Skeletal muscle cell (primary cell): ENCODE results near the gene PIK3IP1.

Experiments used
- DNase-seq: peaks from one replicate; pipeline ENCODE4 v3.0.0-alpha.2; 2010; ENCODE audit warnings: low read depth
- H3K4me3 ChIP-seq: 2 replicates; pipeline ENCODE4 v1.5.1; 2011; ENCODE audit warnings: low read depth, mild to moderate bottlenecking, control low read depth, low read length, moderate library complexity

Gene PIK3IP1

DNA sequence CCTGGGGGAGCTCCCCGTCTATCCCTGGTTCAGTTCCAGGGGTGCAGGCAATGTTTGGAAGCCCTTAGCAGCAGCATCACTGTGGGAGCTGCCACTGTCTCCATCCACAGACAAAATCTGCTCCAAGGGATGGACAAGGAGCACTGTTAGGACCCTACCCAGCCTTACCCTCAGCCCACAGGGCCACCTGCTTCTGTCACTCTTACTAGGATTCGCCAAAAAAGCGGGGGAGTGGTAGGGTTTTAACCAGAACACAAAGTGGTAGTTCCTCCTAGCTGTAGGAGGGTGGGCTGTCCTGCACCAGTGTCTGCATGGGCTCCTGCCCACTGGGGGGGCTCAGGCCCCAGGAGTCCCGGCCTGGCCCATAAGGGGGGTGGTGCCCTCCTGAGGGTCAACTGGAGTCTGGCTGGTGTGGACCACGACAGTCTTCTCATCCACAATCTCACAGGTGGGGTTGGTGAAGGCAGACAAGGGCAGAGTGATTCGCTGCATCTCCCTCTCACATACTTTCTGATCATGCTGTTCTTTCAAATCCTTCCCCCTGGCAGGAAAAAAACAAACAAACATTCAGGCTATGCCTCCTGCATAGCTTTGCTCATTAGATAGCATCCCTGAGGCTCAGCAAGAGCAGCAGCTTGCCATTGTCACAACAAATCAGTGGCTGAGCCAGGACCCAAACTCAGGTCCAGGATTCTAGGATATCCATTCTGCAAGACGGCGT, 9.4 kb downstream of the PIK3IP1 start:
- DNase-seq: no peak

DNA sequence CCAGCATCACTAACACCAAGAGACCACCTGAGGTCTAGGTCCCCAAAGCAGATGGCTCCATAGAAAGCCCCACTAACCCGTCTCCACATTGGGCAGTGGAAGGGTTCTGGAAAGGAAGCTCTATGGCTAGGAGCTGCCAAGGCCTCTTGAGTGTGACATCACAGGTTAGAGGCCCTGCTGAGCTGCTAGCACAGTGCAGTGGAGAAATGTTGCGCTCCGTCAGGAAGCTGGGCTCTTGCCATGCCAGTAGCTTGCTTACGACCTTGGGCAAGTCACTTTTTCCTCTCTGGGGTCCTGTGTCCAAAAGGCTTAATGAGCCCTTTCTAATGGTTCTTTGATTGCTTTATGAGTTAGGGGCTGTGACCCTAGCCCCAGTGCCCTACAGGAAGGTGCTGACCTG, 10.6 kb downstream of the PIK3IP1 start:
- no peak for DNase-seq
- H3K4me3 ChIP-seq: no peak overlapping the region

More for the DNA sequence above, 9.4 kb downstream of the PIK3IP1 start:
- no peak overlapping the region for H3K4me3 ChIP-seq

DNA sequence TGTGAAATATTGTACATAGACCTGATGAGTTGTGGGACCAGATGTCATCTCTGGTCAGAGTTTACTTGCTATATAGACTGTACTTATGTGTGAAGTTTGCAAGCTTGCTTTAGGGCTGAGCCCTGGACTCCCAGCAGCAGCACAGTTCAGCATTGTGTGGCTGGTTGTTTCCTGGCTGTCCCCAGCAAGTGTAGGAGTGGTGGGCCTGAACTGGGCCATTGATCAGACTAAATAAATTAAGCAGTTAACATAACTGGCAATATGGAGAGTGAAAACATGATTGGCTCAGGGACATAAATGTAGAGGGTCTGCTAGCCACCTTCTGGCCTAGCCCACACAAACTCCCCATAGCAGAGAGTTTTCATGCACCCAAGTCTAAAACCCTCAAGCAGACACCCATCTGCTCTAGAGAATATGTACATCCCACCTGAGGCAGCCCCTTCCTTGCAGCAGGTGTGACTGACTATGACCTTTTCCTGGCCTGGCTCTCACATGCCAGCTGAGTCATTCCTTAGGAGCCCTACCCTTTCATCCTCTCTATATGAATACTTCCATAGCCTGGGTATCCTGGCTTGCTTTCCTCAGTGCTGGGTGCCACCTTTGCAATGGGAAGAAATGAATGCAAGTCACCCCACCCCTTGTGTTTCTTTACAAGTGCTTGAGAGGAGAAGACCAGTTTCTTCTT, 12.3 kb downstream of the PIK3IP1 start:
- DNase-seq: no peak
- no peak overlapping the region for H3K4me3 ChIP-seq

DNA sequence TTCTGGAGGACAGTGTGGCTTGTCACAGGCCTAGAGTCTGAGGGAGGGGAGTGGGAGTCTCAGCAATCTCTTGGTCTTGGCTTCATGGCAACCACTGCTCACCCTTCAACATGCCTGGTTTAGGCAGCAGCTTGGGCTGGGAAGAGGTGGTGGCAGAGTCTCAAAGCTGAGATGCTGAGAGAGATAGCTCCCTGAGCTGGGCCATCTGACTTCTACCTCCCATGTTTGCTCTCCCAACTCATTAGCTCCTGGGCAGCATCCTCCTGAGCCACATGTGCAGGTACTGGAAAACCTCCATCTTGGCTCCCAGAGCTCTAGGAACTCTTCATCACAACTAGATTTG, 13.0 kb downstream of the PIK3IP1 start:
- DNase-seq: no peak

DNA sequence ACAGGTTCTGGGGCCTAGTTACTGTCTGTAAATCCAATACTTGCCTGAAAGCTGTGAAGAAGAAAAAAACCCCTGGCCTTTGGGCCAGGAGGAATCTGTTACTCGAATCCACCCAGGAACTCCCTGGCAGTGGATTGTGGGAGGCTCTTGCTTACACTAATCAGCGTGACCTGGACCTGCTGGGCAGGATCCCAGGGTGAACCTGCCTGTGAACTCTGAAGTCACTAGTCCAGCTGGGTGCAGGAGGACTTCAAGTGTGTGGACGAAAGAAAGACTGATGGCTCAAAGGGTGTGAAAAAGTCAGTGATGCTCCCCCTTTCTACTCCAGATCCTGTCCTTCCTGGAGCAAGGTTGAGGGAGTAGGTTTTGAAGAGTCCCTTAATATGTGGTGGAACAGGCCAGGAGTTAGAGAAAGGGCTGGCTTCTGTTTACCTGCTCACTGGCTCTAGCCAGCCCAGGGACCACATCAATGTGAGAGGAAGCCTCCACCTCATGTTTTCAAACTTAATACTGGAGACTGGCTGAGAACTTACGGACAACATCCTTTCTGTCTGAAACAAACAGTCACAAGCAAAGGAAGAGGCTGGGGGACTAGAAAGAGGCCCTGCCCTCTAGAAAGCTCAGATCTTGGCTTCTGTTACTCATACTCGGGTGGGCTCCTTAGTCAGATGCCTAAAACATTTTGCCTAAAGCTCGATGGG, 13.5 kb downstream of the PIK3IP1 start:
- no peak for DNase-seq
- no peak overlapping the region for H3K4me3 ChIP-seq

More for the DNA sequence above, 13.0 kb downstream of the PIK3IP1 start:
- no peak overlapping the region for H3K4me3 ChIP-seq

DNA sequence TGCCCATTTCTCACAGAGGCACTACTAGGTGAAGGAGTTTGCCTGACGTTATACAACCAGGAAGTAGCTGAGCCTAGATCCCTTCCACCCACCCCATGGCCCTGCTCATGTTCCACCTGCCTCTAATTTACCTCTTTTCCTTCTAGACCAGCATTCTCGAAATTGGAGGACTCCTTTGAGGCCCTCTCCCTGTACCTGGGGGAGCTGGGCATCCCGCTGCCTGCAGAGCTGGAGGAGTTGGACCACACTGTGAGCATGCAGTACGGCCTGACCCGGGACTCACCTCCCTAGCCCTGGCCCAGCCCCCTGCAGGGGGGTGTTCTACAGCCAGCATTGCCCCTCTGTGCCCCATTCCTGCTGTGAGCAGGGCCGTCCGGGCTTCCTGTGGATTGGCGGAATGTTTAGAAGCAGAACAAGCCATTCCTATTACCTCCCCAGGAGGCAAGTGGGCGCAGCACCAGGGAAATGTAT, 14.1 kb downstream of the PIK3IP1 start:
- no peak overlapping the region for H3K4me3 ChIP-seq
- no peak for DNase-seq

DNA sequence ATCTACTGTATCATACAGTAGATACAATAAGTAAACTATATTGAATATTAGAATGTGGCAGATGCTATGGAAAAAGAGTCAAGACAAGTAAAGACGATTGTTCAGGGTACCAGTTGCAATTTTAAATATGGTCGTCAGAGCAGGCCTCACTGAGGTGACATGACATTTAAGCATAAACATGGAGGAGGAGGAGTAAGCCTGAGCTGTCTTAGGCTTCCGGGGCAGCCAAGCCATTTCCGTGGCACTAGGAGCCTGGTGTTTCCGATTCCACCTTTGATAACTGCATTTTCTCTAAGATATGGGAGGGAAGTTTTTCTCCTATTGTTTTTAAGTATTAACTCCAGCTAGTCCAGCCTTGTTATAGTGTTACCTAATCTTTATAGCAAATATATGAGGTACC, 14.5 kb downstream of the PIK3IP1 start:
- H3K4me3 ChIP-seq: no peak overlapping the region
- DNase-seq: no peak

DNA sequence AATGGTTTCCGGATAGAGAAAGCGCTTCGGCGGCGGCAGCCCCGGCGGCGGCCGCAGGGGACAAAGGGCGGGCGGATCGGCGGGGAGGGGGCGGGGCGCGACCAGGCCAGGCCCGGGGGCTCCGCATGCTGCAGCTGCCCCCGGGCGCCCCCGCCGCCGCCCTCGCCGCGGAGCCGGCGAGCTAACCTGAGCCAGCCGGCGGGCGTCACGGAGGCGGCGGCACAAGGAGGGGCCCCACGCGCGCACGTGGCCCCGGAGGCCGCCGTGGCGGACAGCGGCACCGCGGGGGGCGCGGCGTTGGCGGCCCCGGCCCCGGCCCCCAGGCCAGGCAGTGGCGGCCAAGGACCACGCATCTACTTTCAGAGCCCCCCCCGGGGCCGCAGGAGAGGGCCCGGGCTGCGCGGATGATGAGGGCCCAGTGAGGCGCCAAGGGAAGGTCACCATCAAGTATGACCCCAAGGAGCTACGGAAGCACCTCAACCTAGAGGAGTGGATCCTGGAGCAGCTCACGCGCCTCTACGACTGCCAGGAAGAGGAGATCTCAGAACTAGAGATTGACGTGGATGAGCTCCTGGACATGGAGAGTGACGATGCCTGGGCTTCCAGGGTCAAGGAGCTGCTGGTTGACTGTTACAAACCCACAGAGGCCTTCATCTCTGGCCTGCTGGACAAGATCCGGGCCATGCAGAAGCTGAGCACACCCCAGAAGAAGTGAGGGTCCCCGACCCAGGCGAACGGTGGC, 15.7 kb downstream of the PIK3IP1 start:
- H3K4me3 ChIP-seq: no peak overlapping the region
- DNase-seq: no peak

DNA sequence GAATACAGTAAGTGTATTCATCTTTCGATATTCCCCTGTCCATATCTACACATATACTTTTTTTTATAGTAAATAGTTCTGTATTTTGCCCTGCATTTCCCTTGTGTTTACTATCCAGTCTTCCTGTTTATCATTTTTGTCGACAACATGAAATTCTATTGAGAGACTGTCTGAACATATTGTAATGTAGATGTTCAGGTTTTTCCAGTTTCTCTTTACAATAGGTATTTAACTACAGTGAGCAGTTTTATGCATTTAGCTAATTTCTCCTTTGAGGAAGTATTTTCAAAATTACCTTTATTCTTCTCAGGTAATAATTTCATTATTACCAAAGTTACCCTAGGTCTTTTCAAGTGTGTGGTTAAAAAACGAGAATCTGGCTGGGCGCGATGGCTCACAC, 16.7 kb downstream of the PIK3IP1 start:
- DNase-seq: no peak

DNA sequence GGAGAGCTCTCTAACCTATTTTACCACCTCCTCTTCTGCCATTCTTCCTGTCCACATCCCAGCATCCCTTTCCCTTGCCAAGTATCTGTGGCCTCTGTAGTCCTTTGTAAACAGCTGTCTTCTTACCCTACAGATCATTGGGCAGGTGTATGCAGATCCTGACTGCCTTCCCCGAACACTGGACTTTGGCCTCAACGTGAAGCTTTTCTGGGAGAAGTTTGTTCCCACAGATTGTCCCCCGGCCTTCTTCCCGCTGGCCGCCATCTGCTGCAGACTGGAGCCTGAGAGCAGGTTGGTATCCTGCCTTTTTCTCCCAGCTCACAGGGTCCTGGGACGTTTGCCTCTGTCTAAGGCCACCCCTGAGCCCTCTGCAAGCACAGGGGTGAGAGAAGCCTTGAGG, 17.3 kb downstream of the PIK3IP1 start:
- no peak overlapping the region for H3K4me3 ChIP-seq
- no peak for DNase-seq

More for the DNA sequence above, 16.7 kb downstream of the PIK3IP1 start:
- no peak overlapping the region for H3K4me3 ChIP-seq

DNA sequence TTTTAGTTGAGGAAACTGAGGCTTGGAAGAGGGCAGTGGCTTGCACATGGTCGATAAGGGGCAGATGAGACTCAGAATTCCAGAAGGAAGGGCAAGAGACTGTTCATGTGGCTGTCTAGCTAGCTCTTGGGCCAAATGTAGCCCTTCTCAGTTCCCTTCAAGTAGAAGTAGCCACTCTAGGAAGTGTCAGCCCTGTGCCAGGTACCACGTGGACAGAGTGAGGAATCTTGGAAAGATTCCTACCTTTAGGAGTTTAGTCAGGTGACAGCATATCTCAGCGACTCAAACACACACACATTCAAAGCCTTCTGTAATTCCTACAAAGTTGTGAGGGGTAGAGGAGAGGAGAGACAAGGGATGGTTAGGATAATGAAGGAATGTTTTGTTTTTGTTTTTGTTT, 18.3 kb downstream of the PIK3IP1 start:
- DNase-seq: no peak
- H3K4me3 ChIP-seq: no peak overlapping the region

DNA sequence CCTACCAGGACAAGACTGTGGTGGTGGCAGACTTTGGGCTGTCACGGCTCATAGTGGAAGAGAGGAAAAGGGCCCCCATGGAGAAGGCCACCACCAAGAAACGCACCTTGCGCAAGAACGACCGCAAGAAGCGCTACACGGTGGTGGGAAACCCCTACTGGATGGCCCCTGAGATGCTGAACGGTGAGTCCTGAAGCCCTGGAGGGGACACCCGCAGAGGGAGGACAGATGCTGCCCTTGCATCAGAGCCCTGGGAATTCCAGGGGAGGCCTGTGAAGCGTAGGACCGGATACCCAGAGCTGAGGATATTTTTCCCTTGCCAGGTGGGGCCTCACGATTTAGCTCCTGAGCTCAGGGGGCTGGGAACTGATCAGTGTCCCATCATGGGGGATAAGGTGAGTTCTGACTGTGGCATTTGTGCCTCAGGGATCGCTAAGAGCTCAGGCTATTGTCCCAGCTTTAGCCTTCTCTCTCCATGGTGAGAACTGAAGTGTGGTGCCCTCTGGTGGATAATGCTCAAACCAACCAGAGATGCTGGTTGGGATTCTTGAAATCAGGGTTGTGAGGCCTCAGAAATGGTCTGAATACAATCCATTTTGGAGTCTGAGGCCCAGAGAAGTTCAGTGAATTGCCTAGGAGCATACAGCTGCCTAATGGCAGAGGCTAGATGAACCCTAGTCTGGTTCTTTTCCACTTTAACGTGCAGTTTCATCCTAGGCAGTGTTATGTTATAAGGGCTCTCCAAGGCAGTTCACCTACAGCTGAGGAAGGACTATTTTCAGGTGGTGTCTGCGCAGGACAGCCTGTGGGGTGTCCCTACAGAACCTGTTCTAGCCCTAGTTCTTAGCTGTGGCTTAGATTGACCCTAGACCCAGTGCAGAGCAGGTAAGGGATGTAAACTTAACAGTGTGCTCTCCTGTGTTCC, 19.5 kb downstream of the PIK3IP1 start:
- no peak for DNase-seq
- H3K4me3 ChIP-seq: no peak overlapping the region

DNA sequence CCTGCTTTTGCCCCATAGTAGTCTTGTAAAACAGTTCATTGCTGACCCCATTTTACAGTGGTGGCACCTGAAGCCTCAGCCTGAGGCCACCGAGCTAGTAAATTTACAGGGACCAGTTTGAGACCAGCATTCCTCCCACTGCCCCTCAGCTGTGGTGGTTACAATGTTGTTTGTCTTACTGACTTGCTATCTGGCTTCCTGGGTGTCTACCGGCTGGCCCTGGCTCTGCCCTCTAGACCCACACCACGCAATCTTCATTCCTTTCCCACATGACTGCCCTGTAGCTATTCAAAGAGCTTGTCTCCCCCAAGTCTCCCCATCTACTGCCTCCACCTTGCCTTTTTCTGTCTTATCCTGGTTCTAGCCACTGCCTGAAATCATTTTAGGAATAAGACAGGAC, 20.8 kb downstream of the PIK3IP1 start:
- no peak for DNase-seq
- no peak overlapping the region for H3K4me3 ChIP-seq

DNA sequence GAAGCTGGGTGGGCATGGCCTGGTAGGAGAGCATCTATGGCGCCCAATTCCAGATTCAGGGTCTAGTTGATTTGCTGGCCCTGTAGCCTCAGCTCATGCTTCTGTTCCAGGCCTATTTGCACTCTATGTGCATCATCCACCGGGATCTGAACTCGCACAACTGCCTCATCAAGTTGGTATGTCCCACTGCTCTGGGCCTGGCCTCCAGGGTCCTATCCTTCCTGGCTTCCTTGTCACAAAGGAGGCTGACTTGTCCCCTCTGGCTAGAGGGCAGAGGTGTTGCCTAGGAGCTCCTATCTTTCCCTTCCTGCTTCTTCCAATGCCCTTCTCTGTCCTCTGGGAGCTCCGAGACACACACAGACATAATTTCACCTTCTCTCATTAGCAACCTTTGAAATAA, 21.3 kb downstream of the PIK3IP1 start:
- no peak for DNase-seq
- H3K4me3 ChIP-seq: no peak overlapping the region

DNA sequence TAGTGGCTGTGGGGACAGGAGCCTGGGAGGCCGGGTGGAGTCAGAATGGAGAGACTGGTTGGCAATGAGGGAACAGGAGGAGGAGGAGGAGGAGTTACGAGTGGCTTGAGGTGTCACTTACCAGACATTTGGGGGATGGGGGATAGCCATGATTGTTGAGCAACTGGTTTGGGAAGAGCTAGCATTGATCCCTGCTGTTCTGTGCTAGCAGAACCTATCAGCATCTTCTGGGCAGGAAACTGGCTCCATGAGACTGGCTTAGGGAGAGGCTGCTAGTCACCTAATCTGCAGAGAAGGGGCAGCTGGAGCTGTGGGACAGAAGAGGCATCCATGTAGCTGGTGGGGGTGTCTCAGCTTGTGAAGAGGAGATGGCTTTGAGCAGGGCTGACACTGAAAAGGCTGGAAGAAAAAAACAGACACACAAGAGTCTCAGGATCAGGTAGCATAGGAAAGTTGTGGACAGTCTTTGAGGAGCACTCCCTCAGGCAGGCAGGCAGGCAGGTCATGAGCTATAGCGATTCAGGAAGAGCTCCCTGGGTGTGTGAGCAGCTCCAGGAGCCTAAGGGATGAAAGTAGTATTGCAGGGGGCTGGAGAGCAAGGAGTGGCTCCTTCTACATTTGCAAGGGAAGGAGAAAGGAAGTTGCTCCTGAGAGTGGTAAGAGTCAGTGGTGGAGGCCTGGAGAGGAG, 22.3 kb downstream of the PIK3IP1 start:
- no peak overlapping the region for H3K4me3 ChIP-seq
- DNase-seq: no peak

DNA sequence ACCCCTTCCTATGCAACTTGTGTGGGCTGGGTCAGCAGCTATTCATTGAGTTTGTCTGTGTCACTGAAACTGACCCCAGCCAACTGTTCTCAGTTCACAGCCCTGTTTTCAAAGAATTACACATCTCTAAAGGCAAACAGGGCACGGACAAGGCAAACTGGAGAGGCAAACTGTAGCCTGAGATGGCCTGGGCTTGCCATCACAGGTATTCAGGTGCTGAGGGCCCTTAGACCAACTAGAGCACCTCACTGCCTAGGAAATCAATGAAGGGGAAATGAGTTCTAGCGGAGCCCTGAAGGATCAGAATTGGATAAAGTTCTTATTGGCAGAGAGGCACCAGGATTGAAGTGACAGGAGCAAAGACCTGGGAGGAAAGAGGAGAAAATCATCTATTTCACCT, 24.0 kb downstream of the PIK3IP1 start:
- no peak for DNase-seq
- no peak overlapping the region for H3K4me3 ChIP-seq

DNA sequence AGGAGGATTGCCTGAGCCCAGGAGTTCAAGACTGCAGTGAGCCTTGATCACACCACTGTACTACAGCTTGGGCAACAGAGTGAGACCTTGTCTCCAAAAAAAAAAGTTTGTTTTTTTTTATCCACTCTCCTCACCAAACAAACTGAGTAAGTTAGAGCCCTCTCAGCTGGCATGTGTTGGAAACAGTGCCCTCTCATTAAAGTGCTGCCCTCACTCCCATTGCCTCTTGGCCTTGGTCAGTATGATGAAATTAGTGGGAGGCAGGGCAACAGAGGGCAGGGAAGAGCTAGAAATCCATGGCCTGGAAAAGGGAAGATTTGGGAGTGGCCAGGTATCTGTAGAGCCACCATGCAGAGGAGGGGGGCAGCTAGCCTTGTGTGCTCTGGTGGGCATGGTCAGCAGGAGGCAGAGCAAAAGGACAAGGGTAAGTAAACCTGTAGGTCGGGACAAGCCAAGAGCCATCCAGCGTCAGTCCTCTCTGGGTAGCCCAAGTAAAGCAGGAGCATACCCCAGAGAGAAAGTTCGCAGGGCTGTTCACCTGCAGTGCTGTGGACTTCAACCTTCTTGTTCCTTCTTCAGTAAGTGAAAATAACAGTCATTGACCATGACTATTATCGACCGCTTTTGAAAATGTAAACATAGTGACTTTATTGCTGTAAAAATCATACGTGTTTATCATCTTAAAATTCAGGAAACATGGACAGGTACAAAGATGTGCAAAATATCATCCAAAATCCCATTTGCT, 28.2 kb downstream of the PIK3IP1 start:
- DNase-seq: no peak
- no peak overlapping the region for H3K4me3 ChIP-seq
